ENCODE data around the gene PLA2R1.
A peak's percentile ranks its signal among the peaks of the same experiment; 100 is the strongest.
"Not testable (repeated sequence)": the region's sequence is repeated elsewhere in the genome, so short reads cannot be mapped to it uniquely, and the experiment has no call there.

The PLA2R1 gene

DNA sequence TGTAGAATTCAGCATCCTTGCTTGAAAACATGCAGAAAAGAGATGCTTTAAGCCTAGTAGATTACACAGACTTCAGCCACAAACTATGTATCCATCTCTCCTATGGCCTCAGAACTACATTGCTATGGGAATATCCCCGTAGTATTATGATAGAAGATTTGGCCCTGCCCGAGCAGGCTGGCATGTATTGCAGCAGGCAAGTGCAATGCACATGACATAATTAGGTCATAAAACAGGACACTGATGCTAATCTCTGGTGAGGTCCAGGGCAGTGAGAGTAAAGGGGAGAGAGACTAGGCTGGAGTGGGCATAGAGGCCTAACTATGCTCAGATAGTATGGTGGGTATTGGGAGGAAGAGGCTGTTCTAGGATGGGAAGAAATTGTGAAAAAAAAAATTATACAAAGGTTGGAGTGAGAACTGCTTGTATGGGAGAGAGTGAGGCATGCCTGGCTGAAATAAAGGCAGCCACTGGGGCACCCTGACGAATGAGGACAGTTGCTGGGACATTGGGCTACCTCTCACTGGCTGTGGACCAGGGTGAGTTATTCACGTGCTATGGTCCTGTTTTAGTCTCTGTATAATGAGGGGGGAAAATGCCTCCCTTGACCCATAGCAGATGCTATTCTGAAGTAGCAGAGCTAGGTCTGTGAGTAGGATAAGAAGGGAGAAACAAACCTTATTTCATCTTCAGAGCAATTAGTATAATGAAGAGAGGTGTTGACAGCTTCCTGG is 1.6 kb upstream of the PLA2R1 start:
- no peak for DNase-seq (ENCODE audit: low read depth in 3 of 3)

- DNase-seq (ENCODE audit: low read depth in 3 of 3), result no peak
These were observed 856 bp upstream of the PLA2R1 start for GRCh38 chr2:160063271-160063670.

- DNase-seq (ENCODE audit: low read depth in 3 of 3), result no peak
These were observed 497 bp downstream of the PLA2R1 start for GRCh38 chr2:160061944-160062291.

DNA sequence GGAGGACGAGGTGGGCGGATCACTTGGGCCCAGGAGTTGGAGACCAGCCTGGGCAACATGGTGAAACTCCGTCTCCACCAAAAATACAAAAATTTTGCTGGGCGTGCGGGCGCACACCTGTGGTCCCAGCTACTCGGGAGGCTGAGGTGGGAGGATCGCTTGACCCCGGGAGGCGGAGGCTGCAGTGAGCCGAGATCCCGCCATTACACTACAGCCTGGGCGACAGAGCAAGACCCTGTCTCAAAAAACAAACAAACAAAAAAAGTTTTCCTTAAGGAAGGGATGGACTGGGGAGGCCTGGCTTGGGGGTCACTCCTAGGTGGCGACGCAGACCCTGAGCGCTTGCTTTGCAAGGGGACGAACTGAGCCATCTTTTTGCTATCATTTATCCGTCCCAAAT is 882 bp downstream of the PLA2R1 start:
- no peak for DNase-seq (ENCODE audit: low read depth in 3 of 3)

DNA sequence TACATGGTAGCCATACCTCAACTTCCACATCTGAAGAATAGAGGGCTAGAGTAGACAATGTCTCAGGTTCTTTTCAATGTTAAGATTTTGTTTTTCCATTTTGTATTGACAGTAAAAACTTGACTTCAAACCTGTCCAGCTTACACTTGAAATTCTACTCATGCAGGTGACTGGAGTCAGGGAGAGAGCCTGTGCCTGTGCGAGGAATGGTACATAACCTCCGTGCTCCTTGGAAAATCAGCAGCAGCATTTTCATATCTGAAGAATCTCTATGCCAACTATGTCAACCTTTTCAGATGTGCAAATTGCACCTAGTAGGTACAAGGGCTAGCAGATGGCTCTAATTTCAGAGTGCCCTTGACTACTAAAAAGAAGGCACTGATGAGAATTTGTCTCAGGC is 2.1 kb downstream of the PLA2R1 start:
- no peak for DNase-seq (ENCODE audit: low read depth in 3 of 3)

DNA sequence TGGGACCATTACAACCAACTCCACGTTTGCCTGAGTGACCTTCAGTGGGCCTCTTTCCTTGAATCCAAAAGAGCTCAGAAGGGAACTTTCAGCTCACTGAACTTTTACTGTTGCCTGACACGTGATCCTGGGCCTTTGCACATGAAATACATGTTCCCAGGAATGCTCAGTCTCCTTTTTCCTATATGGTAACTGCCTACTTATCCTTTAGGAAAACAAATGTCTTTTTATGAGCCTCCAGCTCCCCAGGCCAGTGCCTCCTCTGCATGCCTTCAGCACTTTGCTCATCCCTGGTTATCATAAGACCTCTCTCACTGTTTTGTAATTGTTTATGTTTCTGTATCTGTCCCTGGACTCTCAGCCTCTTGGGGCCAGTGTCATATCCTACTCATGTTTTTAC is 5.1 kb downstream of the PLA2R1 start:
- no peak for DNase-seq (ENCODE audit: low read depth in 3 of 3)

DNA sequence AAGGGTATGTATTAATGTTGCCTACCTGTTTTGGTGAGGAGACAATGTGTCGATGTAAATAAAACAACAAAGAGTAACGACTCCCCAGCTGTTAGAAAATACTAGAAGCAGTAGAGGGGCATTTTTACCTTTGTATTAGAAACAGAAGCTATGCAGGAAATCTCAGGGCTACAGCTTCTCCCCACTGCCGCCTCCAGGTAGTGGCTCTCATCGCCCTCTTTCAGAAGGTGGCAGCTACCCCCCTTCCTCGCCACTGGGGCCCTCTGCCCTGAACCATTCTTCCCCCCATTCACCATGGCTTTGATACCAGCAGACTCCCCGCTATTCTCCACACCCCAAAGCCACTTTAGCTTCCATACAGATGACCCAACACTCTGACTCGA is 6.7 kb downstream of the PLA2R1 start:
- no peak for DNase-seq (ENCODE audit: low read depth in 3 of 3)

DNA sequence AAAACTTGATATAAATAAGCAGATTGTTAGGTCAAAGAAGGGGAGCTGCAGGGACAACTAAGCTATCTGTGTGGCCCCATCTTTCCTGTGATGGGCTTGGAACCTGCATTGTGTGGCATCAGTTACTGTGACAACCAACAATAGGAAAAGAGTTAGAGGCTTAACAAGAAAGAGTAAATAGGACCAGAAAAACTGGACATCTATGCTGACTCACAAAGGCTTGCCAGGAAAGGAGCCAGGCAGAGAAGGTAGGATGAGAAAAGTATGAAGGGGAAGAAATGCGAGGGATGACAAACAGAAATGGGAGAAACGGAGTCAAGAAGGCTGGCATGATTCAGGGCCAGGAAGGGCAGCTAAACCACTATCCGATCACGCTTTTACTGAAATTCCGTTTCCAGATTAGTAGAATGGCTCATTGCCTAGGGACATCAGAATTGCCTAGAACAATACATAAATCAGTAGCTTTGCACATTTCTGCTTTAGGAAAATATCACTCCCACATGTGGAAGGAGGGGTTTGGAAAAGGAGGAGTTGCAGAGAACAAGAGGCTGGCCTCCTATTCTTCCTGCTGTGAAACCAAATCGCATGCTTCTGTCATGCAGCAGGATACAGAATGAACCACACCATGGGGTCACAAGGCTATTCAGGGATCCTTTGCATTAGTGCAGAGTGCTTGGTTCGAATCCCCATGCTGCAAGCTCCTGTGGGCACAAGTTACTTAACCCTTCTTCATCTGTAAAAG is 7.3 kb downstream of the PLA2R1 start:
- no peak for DNase-seq (ENCODE audit: low read depth in 3 of 3)

GRCh38 chr2:160053946-160054345 is 8.5 kb downstream of the PLA2R1 start:
- no peak for DNase-seq (ENCODE audit: low read depth in 3 of 3)

DNA sequence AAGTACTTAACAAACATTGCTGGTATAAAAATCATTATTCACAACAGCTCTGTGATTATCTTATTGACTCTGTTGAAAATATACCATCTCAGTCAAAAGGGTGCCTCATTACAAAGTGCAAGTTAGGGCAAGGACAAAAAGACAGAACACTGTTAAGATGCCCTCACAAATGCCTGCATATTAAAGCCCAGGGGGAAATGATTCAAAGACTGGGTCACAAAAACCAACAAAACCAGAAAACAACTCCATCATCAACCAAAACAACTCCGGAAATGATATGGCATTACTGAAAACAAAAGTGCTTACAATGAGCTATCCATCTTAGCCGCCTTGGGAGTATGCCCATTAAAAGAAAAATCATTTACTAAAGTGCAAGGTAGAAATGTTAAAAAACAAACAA is 9.9 kb downstream of the PLA2R1 start:
- DNase-seq (ENCODE audit: low read depth in 3 of 3), result no peak

DNA sequence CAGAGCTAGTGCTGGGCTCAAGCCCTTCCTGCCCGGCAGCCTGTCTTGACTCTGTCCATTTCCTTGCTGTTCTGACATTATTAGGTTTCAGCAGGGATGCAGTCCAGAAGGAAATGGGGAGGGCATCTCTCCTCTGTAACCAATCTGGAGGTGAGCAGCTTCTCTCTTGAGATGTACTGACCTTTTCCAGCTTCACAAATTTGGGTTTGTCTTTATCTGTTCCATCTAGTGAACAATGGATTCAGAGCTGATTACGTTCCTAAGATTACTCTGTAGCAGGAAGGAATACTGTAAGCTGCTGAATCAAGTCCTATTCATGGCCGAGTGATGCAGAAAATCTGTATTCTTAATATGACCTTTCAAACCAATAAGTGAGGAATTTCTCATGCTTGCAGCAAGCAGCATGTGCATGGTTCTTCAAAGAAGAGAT is 11.0 kb downstream of the PLA2R1 start:
- no peak for DNase-seq (ENCODE audit: low read depth in 3 of 3)

GRCh38 chr2:160050147-160050546 is 12.3 kb downstream of the PLA2R1 start:
- DNase-seq (ENCODE audit: low read depth in 3 of 3), result no peak

- DNase-seq (ENCODE audit: low read depth in 3 of 3), result no peak
These were observed 16.7 kb downstream of the PLA2R1 start for GRCh38 chr2:160045703-160046210.

DNA sequence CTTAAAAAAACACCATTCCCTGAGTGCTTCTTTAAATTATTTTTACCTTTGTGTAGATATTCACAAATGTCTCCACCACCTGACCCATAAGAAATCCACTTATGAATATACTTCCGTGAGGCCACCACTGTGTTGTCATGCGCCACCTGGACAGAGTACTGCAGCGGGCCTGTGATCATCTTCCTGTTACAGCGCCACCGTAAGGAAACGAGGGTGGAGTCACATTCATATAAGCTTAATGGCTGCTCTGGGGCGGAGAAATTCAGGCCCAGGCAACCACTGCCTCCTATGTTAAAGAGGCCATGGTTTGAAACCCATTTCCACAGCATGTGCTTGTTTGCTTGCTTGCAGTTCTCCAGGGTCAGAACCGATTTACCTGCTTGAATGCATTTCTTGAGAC is 17.7 kb downstream of the PLA2R1 start:
- DNase-seq (ENCODE audit: low read depth in 3 of 3), result no peak

DNA sequence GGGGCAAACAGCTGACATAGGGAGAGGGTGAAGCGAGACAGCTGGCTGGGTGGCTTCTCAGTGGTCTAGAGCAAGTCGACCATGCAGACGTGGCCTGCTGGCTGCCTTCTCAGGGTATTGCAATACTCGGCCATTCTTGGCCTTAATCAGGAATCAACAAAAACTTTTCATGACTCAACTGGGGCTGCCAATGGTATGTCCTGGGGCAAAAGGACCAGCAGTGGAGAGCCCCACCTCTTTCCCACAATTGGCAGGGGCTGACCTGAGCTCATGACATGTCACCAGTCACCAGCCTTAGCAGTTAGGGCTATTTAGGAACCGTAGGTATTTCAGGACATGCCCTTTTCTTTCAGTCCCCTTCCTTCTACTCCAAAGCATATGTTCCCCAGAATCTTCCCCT is 19.1 kb downstream of the PLA2R1 start:
- DNase-seq (ENCODE audit: low read depth in 3 of 3), result no peak

GRCh38 chr2:160042054-160042453 is 20.4 kb downstream of the PLA2R1 start:
- DNase-seq (ENCODE audit: low read depth in 3 of 3), result peak; percentile 15 to 54 (median 41)

GRCh38 chr2:160041091-160041490 is 21.3 kb downstream of the PLA2R1 start:
- no peak for DNase-seq (ENCODE audit: low read depth in 3 of 3)

DNA sequence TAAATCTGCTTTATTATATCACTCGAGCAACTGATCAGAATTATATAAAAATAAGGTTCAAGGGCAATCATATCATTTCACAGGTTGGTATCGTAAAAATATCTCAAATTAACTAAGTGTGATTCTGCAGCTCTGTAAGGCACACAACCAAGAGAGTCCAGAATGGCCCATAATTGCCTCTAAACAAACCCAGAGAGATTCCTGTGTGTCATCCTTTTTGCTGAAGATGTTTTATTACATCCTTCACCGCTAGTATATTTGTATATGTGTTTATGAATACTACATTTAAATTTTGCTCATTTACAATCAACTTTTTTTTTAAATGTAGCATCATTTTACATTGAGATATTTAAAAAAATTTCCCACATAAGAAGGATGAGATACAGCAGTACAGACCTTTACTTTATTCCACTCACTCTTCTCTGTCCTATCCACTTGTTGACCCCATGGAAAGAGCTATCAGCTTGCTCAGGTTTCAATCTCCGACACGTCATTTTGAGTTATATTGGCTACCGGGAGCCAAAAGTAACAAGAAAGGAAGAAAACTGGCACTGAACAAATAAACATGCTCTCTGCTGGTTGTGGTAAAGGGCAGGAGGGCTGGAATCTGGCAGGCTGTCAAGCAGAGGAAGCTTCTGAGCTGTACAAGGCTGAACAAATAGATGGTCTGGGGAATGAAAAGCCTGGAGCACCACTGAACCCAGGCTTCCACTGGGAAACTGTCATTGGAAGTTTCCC is 23.1 kb downstream of the PLA2R1 start:
- DNase-seq (ENCODE audit: low read depth in 3 of 3), result no peak

DNA sequence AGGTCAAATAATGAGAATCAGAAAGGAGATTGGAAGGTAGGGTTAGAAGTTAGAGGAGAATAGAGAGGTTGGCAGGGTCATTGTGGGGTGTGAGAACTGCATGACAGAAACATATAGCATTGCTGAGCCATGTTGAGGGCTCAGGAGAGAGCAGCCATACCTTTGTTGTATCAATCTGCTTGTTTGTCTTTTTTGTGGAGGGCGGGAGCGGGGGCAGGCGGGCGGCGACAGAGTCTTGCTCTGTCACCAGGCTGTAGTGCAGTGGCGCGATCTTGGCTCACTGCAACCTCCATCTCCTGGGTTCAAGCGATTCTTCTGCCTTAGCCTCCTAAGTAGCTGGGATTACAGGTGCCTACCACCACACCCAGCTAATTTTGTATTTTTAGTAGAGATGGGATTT is 23.8 kb downstream of the PLA2R1 start:
- not testable (repeated sequence) for DNase-seq (ENCODE audit: low read depth in 3 of 3)

DNA sequence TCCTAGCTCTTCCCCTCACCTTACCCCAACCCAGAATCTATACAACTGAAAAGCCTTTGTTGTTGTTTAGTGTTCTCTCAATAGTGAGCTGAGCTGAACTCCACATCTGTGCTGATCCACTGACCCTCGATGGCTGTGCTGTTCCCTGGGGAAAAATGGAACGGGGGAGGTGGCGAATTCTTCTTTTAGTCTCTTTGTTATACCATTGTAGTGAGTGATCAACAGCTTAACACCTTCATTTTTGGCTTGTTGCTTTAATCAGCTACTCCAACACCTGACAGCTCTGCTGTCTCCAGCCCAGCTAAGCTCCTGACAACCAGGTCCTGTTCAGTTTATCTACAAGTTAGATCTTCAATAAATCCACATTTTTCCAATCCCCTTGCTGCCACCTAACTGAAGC is 25.7 kb downstream of the PLA2R1 start:
- no peak for DNase-seq (ENCODE audit: low read depth in 3 of 3)

DNA sequence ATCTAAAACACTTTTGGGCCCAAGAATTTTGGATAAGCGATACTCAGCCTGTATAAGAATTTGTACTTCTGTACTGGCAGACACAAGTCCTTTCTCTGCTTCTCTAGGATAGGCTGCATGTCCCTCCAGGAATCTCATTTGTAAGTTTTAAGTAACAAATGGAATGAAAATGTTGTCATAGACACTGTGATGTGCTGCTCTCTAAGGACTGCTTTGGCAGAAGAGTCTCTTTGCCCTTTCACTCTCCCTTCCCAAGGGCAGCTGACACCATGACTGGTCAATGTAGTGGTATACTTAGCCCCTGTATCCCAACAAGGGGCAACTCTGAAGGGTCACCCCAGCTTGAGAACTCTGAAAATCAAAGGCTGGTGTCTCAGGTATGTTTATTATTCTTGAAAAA is 27.3 kb downstream of the PLA2R1 start:
- DNase-seq (ENCODE audit: low read depth in 3 of 3), result no peak

GRCh38 chr2:160034396-160034795 is 28.0 kb downstream of the PLA2R1 start:
- DNase-seq (ENCODE audit: low read depth in 3 of 3), result no peak

Data from stimulated activated CD4-positive, alpha-beta T cell treated with anti-CD3 and anti-CD28 coated beads, TNF-alpha, amount 100 ng/mL, for 24 hours (primary cell).